Measurements from ENCODE around the gene SLC27A6.
A peak's percentile ranks its signal among the peaks of the same experiment; 100 is the strongest.

SLC27A6 gene

GRCh38 chr5:128962211-128962610 is 3.1 kb upstream of the SLC27A6 start:
- Histone ChIP-seq H3K36me3 (ENCODE audit: control insufficient read depth, low read depth, low read length) (no peaks in the 10 kb centered on the region), H3K4me3 (ENCODE audit: low read length) (no peak overlapping the region), H3K27ac (ENCODE audit: low read length) (no peak overlapping the region), H3K27me3 (ENCODE audit: control insufficient read depth, insufficient read depth, low read length) (peaks cover 31% of the 10 kb centered on the region), H3K9me3 (ENCODE audit: control insufficient read depth, low read depth, low read length) (no peaks in the 10 kb centered on the region), H3K4me1 (ENCODE audit: control insufficient read depth, low read depth, low read length) (no peaks in the 10 kb centered on the region), H3K9ac (ENCODE audit: low read length) (no peak overlapping the region)

GRCh38 chr5:128965638-128966302 is 482 bp downstream of the SLC27A6 start:
- H3K9ac ChIP-seq (ENCODE audit: low read length): peak overlapping the region; percentile 39
- H3K4me1 ChIP-seq (ENCODE audit: control insufficient read depth, low read depth, low read length): no peaks in the 10 kb centered on the region
- no peaks in the 10 kb centered on the region for H3K9me3 ChIP-seq (ENCODE audit: control insufficient read depth, low read depth, low read length)
- no peak overlapping the region for H3K27ac ChIP-seq (ENCODE audit: low read length)
- H3K27me3 ChIP-seq (ENCODE audit: control insufficient read depth, insufficient read depth, low read length): peaks cover 32% of the 10 kb centered on the region
- H3K36me3 ChIP-seq (ENCODE audit: control insufficient read depth, low read depth, low read length): no peaks in the 10 kb centered on the region
- peak overlapping the region; percentile 78 for H3K4me3 ChIP-seq (ENCODE audit: low read length)

- Histone ChIP-seq H3K27ac (ENCODE audit: low read length) (no peak overlapping the region), H3K36me3 (ENCODE audit: control insufficient read depth, low read depth, low read length) (no peaks in the 10 kb centered on the region), H3K9ac (ENCODE audit: low read length) (no peak overlapping the region), H3K4me3 (ENCODE audit: low read length) (no peak overlapping the region), H3K27me3 (ENCODE audit: control insufficient read depth, insufficient read depth, low read length) (peaks cover 32% of the 10 kb centered on the region), H3K9me3 (ENCODE audit: control insufficient read depth, low read depth, low read length) (no peaks in the 10 kb centered on the region), H3K4me1 (ENCODE audit: control insufficient read depth, low read depth, low read length) (no peaks in the 10 kb centered on the region)
Observed at GRCh38 chr5:128966375-128966774, 1.1 kb downstream of the SLC27A6 start.

GRCh38 chr5:128966846-128967245 is 1.6 kb downstream of the SLC27A6 start:
- H3K27me3 ChIP-seq (ENCODE audit: control insufficient read depth, insufficient read depth, low read length): peaks cover 32% of the 10 kb centered on the region

GRCh38 chr5:128973244-128973643 is 8.0 kb downstream of the SLC27A6 start:
- Histone ChIP-seq H3K27me3 (ENCODE audit: control insufficient read depth, insufficient read depth, low read length) (no peaks in the 10 kb centered on the region), H3K36me3 (ENCODE audit: control insufficient read depth, low read depth, low read length) (no peaks in the 10 kb centered on the region), H3K4me3 (ENCODE audit: low read length) (no peak overlapping the region), H3K4me1 (ENCODE audit: control insufficient read depth, low read depth, low read length) (no peaks in the 10 kb centered on the region), H3K9me3 (ENCODE audit: control insufficient read depth, low read depth, low read length) (no peaks in the 10 kb centered on the region), H3K27ac (ENCODE audit: low read length) (no peak overlapping the region), H3K9ac (ENCODE audit: low read length) (no peak overlapping the region)

More at GRCh38 chr5:128966846-128967245, 1.6 kb downstream of the SLC27A6 start:
- no peaks in the 10 kb centered on the region for H3K36me3 ChIP-seq (ENCODE audit: control insufficient read depth, low read depth, low read length)
- H3K4me1 ChIP-seq (ENCODE audit: control insufficient read depth, low read depth, low read length): no peaks in the 10 kb centered on the region
- no peak overlapping the region for H3K4me3 ChIP-seq (ENCODE audit: low read length)
- H3K27ac ChIP-seq (ENCODE audit: low read length): no peak overlapping the region
- H3K9ac ChIP-seq (ENCODE audit: low read length): no peak overlapping the region
- no peaks in the 10 kb centered on the region for H3K9me3 ChIP-seq (ENCODE audit: control insufficient read depth, low read depth, low read length)

GRCh38 chr5:128974567-128974966 is 9.3 kb downstream of the SLC27A6 start:
- Histone ChIP-seq H3K27me3 (ENCODE audit: control insufficient read depth, insufficient read depth, low read length) (no peaks in the 10 kb centered on the region), H3K36me3 (ENCODE audit: control insufficient read depth, low read depth, low read length) (no peaks in the 10 kb centered on the region), H3K9ac (ENCODE audit: low read length) (no peak overlapping the region), H3K27ac (ENCODE audit: low read length) (no peak overlapping the region), H3K4me1 (ENCODE audit: control insufficient read depth, low read depth, low read length) (no peaks in the 10 kb centered on the region), H3K9me3 (ENCODE audit: control insufficient read depth, low read depth, low read length) (no peaks in the 10 kb centered on the region), H3K4me3 (ENCODE audit: low read length) (no peak overlapping the region)

- Histone ChIP-seq H3K9ac (ENCODE audit: low read length) (no peak overlapping the region), H3K9me3 (ENCODE audit: control insufficient read depth, low read depth, low read length) (no peaks in the 10 kb centered on the region), H3K27me3 (ENCODE audit: control insufficient read depth, insufficient read depth, low read length) (no peaks in the 10 kb centered on the region), H3K27ac (ENCODE audit: low read length) (no peak overlapping the region), H3K4me3 (ENCODE audit: low read length) (no peak overlapping the region), H3K4me1 (ENCODE audit: control insufficient read depth, low read depth, low read length) (peaks cover 12% of the 10 kb centered on the region), H3K36me3 (ENCODE audit: control insufficient read depth, low read depth, low read length) (no peaks in the 10 kb centered on the region)
Observed at GRCh38 chr5:128979761-128980160, 14.5 kb downstream of the SLC27A6 start.

GRCh38 chr5:128980917-128981316 is 15.6 kb downstream of the SLC27A6 start:
- Histone ChIP-seq H3K4me1 (ENCODE audit: control insufficient read depth, low read depth, low read length) (peaks cover 17% of the 10 kb centered on the region), H3K9ac (ENCODE audit: low read length) (no peak overlapping the region), H3K27me3 (ENCODE audit: control insufficient read depth, insufficient read depth, low read length) (no peaks in the 10 kb centered on the region), H3K27ac (ENCODE audit: low read length) (no peak overlapping the region), H3K4me3 (ENCODE audit: low read length) (no peak overlapping the region), H3K9me3 (ENCODE audit: control insufficient read depth, low read depth, low read length) (no peaks in the 10 kb centered on the region), H3K36me3 (ENCODE audit: control insufficient read depth, low read depth, low read length) (no peaks in the 10 kb centered on the region)

- H3K9me3 ChIP-seq (ENCODE audit: control insufficient read depth, low read depth, low read length): no peaks in the 10 kb centered on the region
- no peaks in the 10 kb centered on the region for H3K36me3 ChIP-seq (ENCODE audit: control insufficient read depth, low read depth, low read length)
- H3K4me1 ChIP-seq (ENCODE audit: control insufficient read depth, low read depth, low read length): peaks cover 17% of the 10 kb centered on the region
- peak overlapping the region; percentile 67 for H3K27ac ChIP-seq (ENCODE audit: low read length)
- peak overlapping the region; percentile 27 for H3K9ac ChIP-seq (ENCODE audit: low read length)
- no peaks in the 10 kb centered on the region for H3K27me3 ChIP-seq (ENCODE audit: control insufficient read depth, insufficient read depth, low read length)
- peak overlapping the region; percentile 27 for H3K4me3 ChIP-seq (ENCODE audit: low read length)
Observed at GRCh38 chr5:128984480-128984879, 19.2 kb downstream of the SLC27A6 start.

- Histone ChIP-seq H3K9me3 (ENCODE audit: control insufficient read depth, low read depth, low read length) (no peaks in the 10 kb centered on the region), H3K36me3 (ENCODE audit: control insufficient read depth, low read depth, low read length) (no peaks in the 10 kb centered on the region), H3K9ac (ENCODE audit: low read length) (no peak overlapping the region), H3K4me3 (ENCODE audit: low read length) (no peak overlapping the region), H3K27me3 (ENCODE audit: control insufficient read depth, insufficient read depth, low read length) (no peaks in the 10 kb centered on the region), H3K27ac (ENCODE audit: low read length) (no peak overlapping the region), H3K4me1 (ENCODE audit: control insufficient read depth, low read depth, low read length) (peaks cover 17% of the 10 kb centered on the region)
Observed at GRCh38 chr5:128988476-128988875, 23.2 kb downstream of the SLC27A6 start.

GRCh38 chr5:129001841-129002526 is 36.7 kb downstream of the SLC27A6 start:
- peak overlapping the region; percentile 21 for H3K9ac ChIP-seq (ENCODE audit: low read length)
- H3K4me1 ChIP-seq (ENCODE audit: control insufficient read depth, low read depth, low read length): peaks cover 12% of the 10 kb centered on the region
- no peaks in the 10 kb centered on the region for H3K27me3 ChIP-seq (ENCODE audit: control insufficient read depth, insufficient read depth, low read length)
- H3K9me3 ChIP-seq (ENCODE audit: control insufficient read depth, low read depth, low read length): no peaks in the 10 kb centered on the region
- H3K36me3 ChIP-seq (ENCODE audit: control insufficient read depth, low read depth, low read length): no peaks in the 10 kb centered on the region
- no peak overlapping the region for H3K4me3 ChIP-seq (ENCODE audit: low read length)
- no peak overlapping the region for H3K27ac ChIP-seq (ENCODE audit: low read length)

GRCh38 chr5:129002527-129002842 is 37.2 kb downstream of the SLC27A6 start:
- Histone ChIP-seq H3K27me3 (ENCODE audit: control insufficient read depth, insufficient read depth, low read length) (no peaks in the 10 kb centered on the region), H3K4me1 (ENCODE audit: control insufficient read depth, low read depth, low read length) (peaks cover 12% of the 10 kb centered on the region), H3K36me3 (ENCODE audit: control insufficient read depth, low read depth, low read length) (no peaks in the 10 kb centered on the region), H3K27ac (ENCODE audit: low read length) (no peak overlapping the region), H3K9ac (ENCODE audit: low read length) (peak overlapping the region; percentile 21), H3K4me3 (ENCODE audit: low read length) (no peak overlapping the region), H3K9me3 (ENCODE audit: control insufficient read depth, low read depth, low read length) (no peaks in the 10 kb centered on the region)
